Calu3 (cell line): ENCODE results near the gene GPS1. TPM values are rescaled to one million over a fixed set of nuclear protein-coding genes. Genes with fewer than 3 reads are reported as not detected.

Source experiments
- BruUV-seq: library from RNA; stranded (reverse); fragments of 400-500 nt; replicated peaks from 2 replicates; lab custom pipeline; 2021; lab: Mats Ljungman, UMichigan
- CTCF ChIA-PET: fragments of 300-600 bp; sonication (Branson Sonifier 250); formaldehyde crosslinking; loops from one replicate; lab custom pipeline; 2022; ENCODE audit warnings: antibody characterized with exemption; lab: Charles Lee
- DNase-seq: peaks from one replicate; pipeline ENCODE4 v3.0.0; 2022
- H3K27ac Mint-ChIP-seq: one replicate; pipeline ENCODE4 v1.8.0; 2022; ENCODE audit warnings: mixed read lengths; ENCODE audit not compliant: unreplicated experiment
- H3K27me3 Mint-ChIP-seq: one replicate; pipeline ENCODE4 v1.8.0; 2022; ENCODE audit warnings: mixed read lengths; ENCODE audit not compliant: unreplicated experiment
- H3K36me3 Mint-ChIP-seq: one replicate; pipeline ENCODE4 v1.8.0; 2022; ENCODE audit warnings: mild to moderate bottlenecking, moderate library complexity, mixed read lengths; ENCODE audit not compliant: insufficient read depth, unreplicated experiment
- H3K4me1 Mint-ChIP-seq: one replicate; pipeline ENCODE4 v1.8.0; 2022; ENCODE audit warnings: mild to moderate bottlenecking, low read depth, mixed read lengths; ENCODE audit not compliant: unreplicated experiment
- H3K4me3 Mint-ChIP-seq: one replicate; pipeline ENCODE4 v1.8.0; 2022; ENCODE audit warnings: mild to moderate bottlenecking, low read depth, moderate library complexity, mixed read lengths; ENCODE audit not compliant: unreplicated experiment
- H3K9me3 Mint-ChIP-seq: one replicate; pipeline ENCODE4 v1.8.0; 2022; ENCODE audit warnings: low read depth, mixed read lengths; ENCODE audit not compliant: unreplicated experiment
- CTCF ChIP-seq: fragments of 200-600 bp; IDR thresholded peaks from one replicate; pipeline ENCODE4 v1.8.0; 2022; ENCODE audit warnings: antibody characterized with exemption; ENCODE audit not compliant: unreplicated experiment
- intact Hi-C: fragments of 100-400 bp; cut with micrococcal nuclease; formaldehyde crosslinking; loops from one replicate; pipeline ENCODE4 v1.10.0; 2022; ENCODE audit not compliant: unreplicated experiment
- total RNA-seq: library from RNA; stranded (reverse); gene quantifications from 2 replicates; pipeline ENCODE4 v1.2.3, GENCODE V29; 2022

GPS1 gene
- total RNA-seq, 1 experiment from 2014 or later: 114 TPM

GRCh38 chr17:82005701-82006348, 45.9 kb upstream of the GPS1 start:
- intact Hi-C loops: no loop called here
- peaks cover 17% of the 10 kb centered on the region for H3K36me3 Mint-ChIP-seq
- DNase-seq: no peak
- CTCF ChIA-PET: interaction anchor here (1.3 kb wide), 1 partner anchor 14 kb away, joined by 3 read pairs; no protein-coding TSS in a partner anchor
- H3K27me3 Mint-ChIP-seq: no peaks in the 10 kb centered on the region
- H3K9me3 Mint-ChIP-seq: no peaks in the 10 kb centered on the region
- TF ChIP-seq CTCF: no peak
- H3K27ac Mint-ChIP-seq: no peak overlapping the region
- H3K4me1 Mint-ChIP-seq: no peaks in the 10 kb centered on the region
- H3K4me3 Mint-ChIP-seq: no peak overlapping the region
- no TSS peak for BruUV-seq

- no peaks in the 10 kb centered on the region for H3K4me1 Mint-ChIP-seq
- H3K27me3 Mint-ChIP-seq: no peaks in the 10 kb centered on the region
- BruUV-seq: no TSS peak
- no peak for TF ChIP-seq CTCF
- no peak overlapping the region for H3K27ac Mint-ChIP-seq
- no peaks in the 10 kb centered on the region for H3K9me3 Mint-ChIP-seq
- DNase-seq: no peak
- CTCF ChIA-PET: no interaction called here
- H3K36me3 Mint-ChIP-seq: peaks cover 17% of the 10 kb centered on the region
- no peak overlapping the region for H3K4me3 Mint-ChIP-seq
- intact Hi-C loops: no loop called here
Observed at GRCh38 chr17:82006468-82007227, 45.0 kb upstream of the GPS1 start.

- H3K4me3 Mint-ChIP-seq: no peak overlapping the region
- no peaks in the 10 kb centered on the region for H3K27me3 Mint-ChIP-seq
- no peak for DNase-seq
- CTCF ChIA-PET: no interaction called here
- no peak for TF ChIP-seq CTCF
- H3K9me3 Mint-ChIP-seq: no peaks in the 10 kb centered on the region
- intact Hi-C loops: no loop called here
- H3K36me3 Mint-ChIP-seq: peaks cover 17% of the 10 kb centered on the region
- BruUV-seq: no TSS peak
- H3K4me1 Mint-ChIP-seq: no peaks in the 10 kb centered on the region
- no peak overlapping the region for H3K27ac Mint-ChIP-seq
Observed at GRCh38 chr17:82007228-82007494, 44.5 kb upstream of the GPS1 start.

- CTCF ChIA-PET: no interaction called here
- Mint-ChIP-seq H3K4me3 (no peak overlapping the region), H3K27me3 (no peaks in the 10 kb centered on the region), H3K9me3 (no peaks in the 10 kb centered on the region), H3K27ac (no peak overlapping the region), H3K4me1 (no peaks in the 10 kb centered on the region), H3K36me3 (peaks cover 17% of the 10 kb centered on the region)
- TF ChIP-seq CTCF: no peak
- BruUV-seq: no TSS peak
- intact Hi-C loops: no loop called here
- no peak for DNase-seq
Observed at GRCh38 chr17:82007495-82008257, 44.0 kb upstream of the GPS1 start.
